IMR-90 (cell line): ENCODE measurements around the gene MYD88. TPM values are rescaled to one million over a fixed set of nuclear protein-coding genes. Genes with fewer than 3 reads are reported as not detected.

Experiments
- polyA plus RNA-seq, 3 experiments: library from polyadenylated mRNA; depleted of rRNA; stranded (reverse); fragments of >200 nt; gene quantifications; 2 replicates each; pipeline ENCODE4 v1.2.3, GENCODE V29; 2012; ENCODE audit warnings: low replicate concordance in 1 of 3
- total RNA-seq: library from RNA; depleted of rRNA; stranded (reverse); fragments of >200 nt; gene quantifications from 2 replicates; pipeline ENCODE4 v1.2.3, GENCODE V29; 2012
- TF ChIP-seq, protein P1 (sequence below): conservative IDR thresholded peaks from 2 replicates; pipeline ENCODE4 v1.5.1; 2012; ENCODE audit warnings: mild to moderate bottlenecking, low read depth, low read length, improper control_type of control experiment

The MYD88 gene
- total and polyA plus RNA-seq, 2 of the 4 experiments (the other 2 are of a cell fraction), result 9.3 to 39.8 TPM

DNA sequence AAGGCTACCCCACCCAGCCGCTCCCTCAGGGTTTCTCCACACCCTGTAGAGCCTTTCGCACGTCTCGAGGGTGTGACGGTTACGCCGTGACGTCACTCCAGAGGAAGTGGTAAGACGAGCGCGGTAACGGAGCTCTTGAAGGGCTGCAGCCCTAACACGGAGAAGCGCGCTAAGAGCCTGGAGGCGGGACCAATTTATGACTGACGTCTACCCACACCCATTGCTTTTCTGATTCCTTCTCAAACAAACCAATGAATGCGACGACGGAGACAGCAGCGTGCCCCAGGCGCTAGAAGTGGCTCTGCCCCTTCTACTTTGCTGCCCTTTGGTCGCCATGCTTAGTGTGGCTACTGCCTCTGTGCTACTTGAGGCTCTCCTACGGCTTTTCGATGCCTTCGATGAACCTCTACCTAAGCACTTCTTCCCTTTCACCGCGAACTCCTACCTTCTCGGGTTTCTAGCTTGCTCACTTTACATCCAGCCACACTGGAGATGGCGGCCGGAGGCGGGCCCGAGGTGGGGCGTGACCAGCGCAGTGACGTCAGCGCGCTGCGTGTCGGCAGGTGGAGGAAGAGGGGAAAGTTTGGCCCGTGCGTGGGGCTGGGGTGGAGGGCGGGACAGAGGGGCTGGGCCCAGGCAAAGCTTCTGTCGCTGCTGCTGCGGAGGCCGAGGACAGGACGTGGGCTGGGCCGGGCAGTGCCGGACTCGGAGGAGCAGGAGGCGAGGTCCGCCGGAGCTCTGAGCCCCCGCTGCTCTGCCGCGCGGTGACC lies 26.7 kb downstream of the MYD88 start, which contains the start of gene OXSR1 (continued):
- TF ChIP-seq, protein P1, sequence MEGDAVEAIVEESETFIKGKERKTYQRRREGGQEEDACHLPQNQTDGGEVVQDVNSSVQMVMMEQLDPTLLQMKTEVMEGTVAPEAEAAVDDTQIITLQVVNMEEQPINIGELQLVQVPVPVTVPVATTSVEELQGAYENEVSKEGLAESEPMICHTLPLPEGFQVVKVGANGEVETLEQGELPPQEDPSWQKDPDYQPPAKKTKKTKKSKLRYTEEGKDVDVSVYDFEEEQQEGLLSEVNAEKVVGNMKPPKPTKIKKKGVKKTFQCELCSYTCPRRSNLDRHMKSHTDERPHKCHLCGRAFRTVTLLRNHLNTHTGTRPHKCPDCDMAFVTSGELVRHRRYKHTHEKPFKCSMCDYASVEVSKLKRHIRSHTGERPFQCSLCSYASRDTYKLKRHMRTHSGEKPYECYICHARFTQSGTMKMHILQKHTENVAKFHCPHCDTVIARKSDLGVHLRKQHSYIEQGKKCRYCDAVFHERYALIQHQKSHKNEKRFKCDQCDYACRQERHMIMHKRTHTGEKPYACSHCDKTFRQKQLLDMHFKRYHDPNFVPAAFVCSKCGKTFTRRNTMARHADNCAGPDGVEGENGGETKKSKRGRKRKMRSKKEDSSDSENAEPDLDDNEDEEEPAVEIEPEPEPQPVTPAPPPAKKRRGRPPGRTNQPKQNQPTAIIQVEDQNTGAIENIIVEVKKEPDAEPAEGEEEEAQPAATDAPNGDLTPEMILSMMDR, result no peak
